ENCODE data around the gene MARK1.

DNA sequence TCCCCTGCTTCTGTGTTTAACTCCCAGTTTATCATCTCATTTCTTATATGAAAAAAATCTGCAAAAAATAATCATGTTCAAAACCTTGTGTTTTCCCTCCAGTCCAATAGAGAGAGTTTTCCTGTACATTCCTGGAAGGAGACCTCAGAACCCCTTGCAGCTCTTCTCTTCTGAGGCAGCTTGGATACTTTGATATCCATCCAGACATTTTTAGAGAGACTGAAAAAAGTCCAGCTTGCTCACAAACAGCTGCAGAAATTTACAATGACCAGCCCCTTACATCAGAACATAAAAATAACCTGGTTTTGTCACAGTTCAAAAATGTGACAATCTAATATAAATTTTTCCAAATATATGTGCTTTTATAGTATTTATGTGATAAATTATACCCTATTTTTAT lies 88.9 kb downstream of the MARK1 start:
- TF ChIP-seq YY1 (IDR thresholded peaks at IDR 0.05; ENCODE audit: low read depth, low read length) (no peak), POLR2A (IDR thresholded peaks at IDR 0.05; ENCODE audit: low read depth, low read length) (no peak), HCFC1 (IDR thresholded peaks at IDR 0.05; ENCODE audit: low read length) (no peak), POLR2AphosphoS5 (IDR thresholded peaks at IDR 0.05; ENCODE audit: low read length) (no peak), ZNF274 (IDR thresholded peaks at IDR 0.05; ENCODE audit: insufficient read depth, insufficient read length) (no peak), RB1 (IDR thresholded peaks at IDR 0.05; ENCODE audit: borderline replicate concordance) (no peak), ZNF24 (IDR thresholded peaks at IDR 0.05) (no peak)
- TF ChIP-seq, protein P1, sequence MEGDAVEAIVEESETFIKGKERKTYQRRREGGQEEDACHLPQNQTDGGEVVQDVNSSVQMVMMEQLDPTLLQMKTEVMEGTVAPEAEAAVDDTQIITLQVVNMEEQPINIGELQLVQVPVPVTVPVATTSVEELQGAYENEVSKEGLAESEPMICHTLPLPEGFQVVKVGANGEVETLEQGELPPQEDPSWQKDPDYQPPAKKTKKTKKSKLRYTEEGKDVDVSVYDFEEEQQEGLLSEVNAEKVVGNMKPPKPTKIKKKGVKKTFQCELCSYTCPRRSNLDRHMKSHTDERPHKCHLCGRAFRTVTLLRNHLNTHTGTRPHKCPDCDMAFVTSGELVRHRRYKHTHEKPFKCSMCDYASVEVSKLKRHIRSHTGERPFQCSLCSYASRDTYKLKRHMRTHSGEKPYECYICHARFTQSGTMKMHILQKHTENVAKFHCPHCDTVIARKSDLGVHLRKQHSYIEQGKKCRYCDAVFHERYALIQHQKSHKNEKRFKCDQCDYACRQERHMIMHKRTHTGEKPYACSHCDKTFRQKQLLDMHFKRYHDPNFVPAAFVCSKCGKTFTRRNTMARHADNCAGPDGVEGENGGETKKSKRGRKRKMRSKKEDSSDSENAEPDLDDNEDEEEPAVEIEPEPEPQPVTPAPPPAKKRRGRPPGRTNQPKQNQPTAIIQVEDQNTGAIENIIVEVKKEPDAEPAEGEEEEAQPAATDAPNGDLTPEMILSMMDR (IDR thresholded peaks at IDR 0.05 in 2 of 3, conservative IDR thresholded peaks at IDR 0.05 in 1 of 3; ENCODE audit: control insufficient read depth in 2 of 3, extremely low read depth in 1 of 3, insufficient read depth in 1 of 3, low read depth in 3 of 3, low read length in 3 of 3) = no peak
- TF ChIP-seq, protein P2, sequence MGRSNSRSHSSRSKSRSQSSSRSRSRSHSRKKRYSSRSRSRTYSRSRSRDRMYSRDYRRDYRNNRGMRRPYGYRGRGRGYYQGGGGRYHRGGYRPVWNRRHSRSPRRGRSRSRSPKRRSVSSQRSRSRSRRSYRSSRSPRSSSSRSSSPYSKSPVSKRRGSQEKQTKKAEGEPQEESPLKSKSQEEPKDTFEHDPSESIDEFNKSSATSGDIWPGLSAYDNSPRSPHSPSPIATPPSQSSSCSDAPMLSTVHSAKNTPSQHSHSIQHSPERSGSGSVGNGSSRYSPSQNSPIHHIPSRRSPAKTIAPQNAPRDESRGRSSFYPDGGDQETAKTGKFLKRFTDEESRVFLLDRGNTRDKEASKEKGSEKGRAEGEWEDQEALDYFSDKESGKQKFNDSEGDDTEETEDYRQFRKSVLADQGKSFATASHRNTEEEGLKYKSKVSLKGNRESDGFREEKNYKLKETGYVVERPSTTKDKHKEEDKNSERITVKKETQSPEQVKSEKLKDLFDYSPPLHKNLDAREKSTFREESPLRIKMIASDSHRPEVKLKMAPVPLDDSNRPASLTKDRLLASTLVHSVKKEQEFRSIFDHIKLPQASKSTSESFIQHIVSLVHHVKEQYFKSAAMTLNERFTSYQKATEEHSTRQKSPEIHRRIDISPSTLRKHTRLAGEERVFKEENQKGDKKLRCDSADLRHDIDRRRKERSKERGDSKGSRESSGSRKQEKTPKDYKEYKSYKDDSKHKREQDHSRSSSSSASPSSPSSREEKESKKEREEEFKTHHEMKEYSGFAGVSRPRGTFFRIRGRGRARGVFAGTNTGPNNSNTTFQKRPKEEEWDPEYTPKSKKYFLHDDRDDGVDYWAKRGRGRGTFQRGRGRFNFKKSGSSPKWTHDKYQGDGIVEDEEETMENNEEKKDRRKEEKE (IDR thresholded peaks at IDR 0.05) = no peak
- TF ChIP-seq, protein P3, sequence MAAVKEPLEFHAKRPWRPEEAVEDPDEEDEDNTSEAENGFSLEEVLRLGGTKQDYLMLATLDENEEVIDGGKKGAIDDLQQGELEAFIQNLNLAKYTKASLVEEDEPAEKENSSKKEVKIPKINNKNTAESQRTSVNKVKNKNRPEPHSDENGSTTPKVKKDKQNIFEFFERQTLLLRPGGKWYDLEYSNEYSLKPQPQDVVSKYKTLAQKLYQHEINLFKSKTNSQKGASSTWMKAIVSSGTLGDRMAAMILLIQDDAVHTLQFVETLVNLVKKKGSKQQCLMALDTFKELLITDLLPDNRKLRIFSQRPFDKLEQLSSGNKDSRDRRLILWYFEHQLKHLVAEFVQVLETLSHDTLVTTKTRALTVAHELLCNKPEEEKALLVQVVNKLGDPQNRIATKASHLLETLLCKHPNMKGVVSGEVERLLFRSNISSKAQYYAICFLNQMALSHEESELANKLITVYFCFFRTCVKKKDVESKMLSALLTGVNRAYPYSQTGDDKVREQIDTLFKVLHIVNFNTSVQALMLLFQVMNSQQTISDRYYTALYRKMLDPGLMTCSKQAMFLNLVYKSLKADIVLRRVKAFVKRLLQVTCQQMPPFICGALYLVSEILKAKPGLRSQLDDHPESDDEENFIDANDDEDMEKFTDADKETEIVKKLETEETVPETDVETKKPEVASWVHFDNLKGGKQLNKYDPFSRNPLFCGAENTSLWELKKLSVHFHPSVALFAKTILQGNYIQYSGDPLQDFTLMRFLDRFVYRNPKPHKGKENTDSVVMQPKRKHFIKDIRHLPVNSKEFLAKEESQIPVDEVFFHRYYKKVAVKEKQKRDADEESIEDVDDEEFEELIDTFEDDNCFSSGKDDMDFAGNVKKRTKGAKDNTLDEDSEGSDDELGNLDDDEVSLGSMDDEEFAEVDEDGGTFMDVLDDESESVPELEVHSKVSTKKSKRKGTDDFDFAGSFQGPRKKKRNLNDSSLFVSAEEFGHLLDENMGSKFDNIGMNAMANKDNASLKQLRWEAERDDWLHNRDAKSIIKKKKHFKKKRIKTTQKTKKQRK (IDR thresholded peaks at IDR 0.05; ENCODE audit: low read depth, low read length) = no peak
- TF ChIP-seq, protein P4, sequence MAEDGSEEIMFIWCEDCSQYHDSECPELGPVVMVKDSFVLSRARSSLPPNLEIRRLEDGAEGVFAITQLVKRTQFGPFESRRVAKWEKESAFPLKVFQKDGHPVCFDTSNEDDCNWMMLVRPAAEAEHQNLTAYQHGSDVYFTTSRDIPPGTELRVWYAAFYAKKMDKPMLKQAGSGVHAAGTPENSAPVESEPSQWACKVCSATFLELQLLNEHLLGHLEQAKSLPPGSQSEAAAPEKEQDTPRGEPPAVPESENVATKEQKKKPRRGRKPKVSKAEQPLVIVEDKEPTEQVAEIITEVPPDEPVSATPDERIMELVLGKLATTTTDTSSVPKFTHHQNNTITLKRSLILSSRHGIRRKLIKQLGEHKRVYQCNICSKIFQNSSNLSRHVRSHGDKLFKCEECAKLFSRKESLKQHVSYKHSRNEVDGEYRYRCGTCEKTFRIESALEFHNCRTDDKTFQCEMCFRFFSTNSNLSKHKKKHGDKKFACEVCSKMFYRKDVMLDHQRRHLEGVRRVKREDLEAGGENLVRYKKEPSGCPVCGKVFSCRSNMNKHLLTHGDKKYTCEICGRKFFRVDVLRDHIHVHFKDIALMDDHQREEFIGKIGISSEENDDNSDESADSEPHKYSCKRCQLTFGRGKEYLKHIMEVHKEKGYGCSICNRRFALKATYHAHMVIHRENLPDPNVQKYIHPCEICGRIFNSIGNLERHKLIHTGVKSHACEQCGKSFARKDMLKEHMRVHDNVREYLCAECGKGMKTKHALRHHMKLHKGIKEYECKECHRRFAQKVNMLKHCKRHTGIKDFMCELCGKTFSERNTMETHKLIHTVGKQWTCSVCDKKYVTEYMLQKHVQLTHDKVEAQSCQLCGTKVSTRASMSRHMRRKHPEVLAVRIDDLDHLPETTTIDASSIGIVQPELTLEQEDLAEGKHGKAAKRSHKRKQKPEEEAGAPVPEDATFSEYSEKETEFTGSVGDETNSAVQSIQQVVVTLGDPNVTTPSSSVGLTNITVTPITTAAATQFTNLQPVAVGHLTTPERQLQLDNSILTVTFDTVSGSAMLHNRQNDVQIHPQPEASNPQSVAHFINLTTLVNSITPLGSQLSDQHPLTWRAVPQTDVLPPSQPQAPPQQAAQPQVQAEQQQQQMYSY (CRISPR knock-in tag; IDR thresholded peaks at IDR 0.05) = no peak
- TF ChIP-seq, protein P5, sequence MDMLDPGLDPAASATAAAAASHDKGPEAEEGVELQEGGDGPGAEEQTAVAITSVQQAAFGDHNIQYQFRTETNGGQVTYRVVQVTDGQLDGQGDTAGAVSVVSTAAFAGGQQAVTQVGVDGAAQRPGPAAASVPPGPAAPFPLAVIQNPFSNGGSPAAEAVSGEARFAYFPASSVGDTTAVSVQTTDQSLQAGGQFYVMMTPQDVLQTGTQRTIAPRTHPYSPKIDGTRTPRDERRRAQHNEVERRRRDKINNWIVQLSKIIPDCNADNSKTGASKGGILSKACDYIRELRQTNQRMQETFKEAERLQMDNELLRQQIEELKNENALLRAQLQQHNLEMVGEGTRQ (IDR thresholded peaks at IDR 0.05; ENCODE audit: borderline replicate concordance, low read depth, low read length) = no peak

All from GM12878 (cell line).